GM10248 (cell line): ENCODE data around the gene PKIG.

Experiments
- CTCF ChIA-PET: fragments of 300-600 bp; sonication (Branson Sonifier 250); formaldehyde crosslinking; extraction: SDS; loops from one replicate; lab custom pipeline; 2021; ENCODE audit warnings: antibody characterized with exemption; lab: Yijun Ruan, JAX
- POLR2A ChIA-PET: fragments of 350-650 bp; sonication (Branson Sonifier 250); formaldehyde crosslinking; extraction: SDS; loops from one replicate; lab custom pipeline; 2020; ENCODE audit warnings: antibody characterized with exemption; lab: Yijun Ruan, JAX
- DNase-seq: peaks from one replicate; pipeline ENCODE4 v3.0.0; 2012; ENCODE audit errors: extremely low spot score
- CTCF ChIP-seq: IDR thresholded peaks from 2 replicates; pipeline ENCODE4 v1.5.1; 2012; ENCODE audit warnings: mild to moderate bottlenecking, low read depth; ENCODE audit errors: extremely low read depth, missing control alignments, control extremely low read depth

Gene PKIG

GRCh38 chr20:44609516-44610312 lies 27.3 kb downstream of the PKIG start:
- POLR2A ChIA-PET, result interaction anchor here (1.7 kb wide), 1 partner anchor 24 kb away, joined by 4 read pairs; no protein-coding TSS in a partner anchor
- TF ChIP-seq CTCF, result peak; percentile 95
- DNase-seq, result peak; percentile 82
- CTCF ChIA-PET, result interaction anchor here (0.7 to 4.1 kb wide), 55 partner anchors 9 to 394 kb away, joined by 3 to 65 read pairs (median 4); partner anchors contain the start of genes FITM2 and SERINC3

- CTCF ChIA-PET, result interaction anchor here (0.7 to 4.1 kb wide), 50 partner anchors 8 to 395 kb away, joined by 3 to 65 read pairs (median 4); partner anchors contain the start of genes FITM2, SERINC3 and TTPAL
- POLR2A ChIA-PET, result no interaction called here
- TF ChIP-seq CTCF, result no peak
- no peak for DNase-seq
Observed at GRCh38 chr20:44610313-44610962, 28.1 kb downstream of the PKIG start.

- DNase-seq, result no peak
Observed at GRCh38 chr20:44613575-44613974, 31.2 kb downstream of the PKIG start.

GRCh38 chr20:44614525-44614924 lies 32.1 kb downstream of the PKIG start:
- DNase-seq, result no peak
- POLR2A ChIA-PET, result no interaction called here
- CTCF ChIA-PET, result interaction anchor here (1.0 kb wide), 1 partner anchor 16 kb away, joined by 4 read pairs; no protein-coding TSS in a partner anchor
- TF ChIP-seq CTCF, result no peak

More at GRCh38 chr20:44613575-44613974, 31.2 kb downstream of the PKIG start:
- ChIA-PET POLR2A (no interaction called here), CTCF (no interaction called here)
- no peak for TF ChIP-seq CTCF

- DNase-seq, result no peak
- CTCF ChIA-PET, result no interaction called here
- POLR2A ChIA-PET, result no interaction called here
- TF ChIP-seq CTCF, result no peak
Observed at GRCh38 chr20:44615169-44615791, 32.9 kb downstream of the PKIG start.

- TF ChIP-seq CTCF, result no peak
- ChIA-PET POLR2A (no interaction called here), CTCF (interaction anchor here (1.1 to 2.0 kb wide), 3 partner anchors 13 to 67 kb away, joined by 3 to 7 read pairs (median 7); no protein-coding TSS in a partner anchor)
- no peak for DNase-seq
Observed at GRCh38 chr20:44615876-44616603, 33.7 kb downstream of the PKIG start.
